Left renal pelvis (tissue), 4 donors: ENCODE measurements around the gene CDC42BPA. TPM values are rescaled to one million over a fixed set of nuclear protein-coding genes. Genes with fewer than 3 reads are reported as not detected.

Experiments
- polyA plus RNA-seq, 4 donors: library from polyadenylated mRNA; unstranded; fragments of 120-200 nt; gene quantifications; one replicate each; pipeline ENCODE4 v1.2.1, GENCODE V29; 2013; ENCODE audit not compliant: insufficient read length in 4 of 4

The CDC42BPA gene
- polyA plus RNA-seq, 4 donors, result 36.1 to 45.4 (median 42.9) TPM

Other genes starting within 250 kb of the CDC42BPA start
- gene ZNF678, start 245.1 kb upstream of the CDC42BPA start, polyA plus RNA-seq, result 10 to 100 TPM; 13.8 to 20.4 (median 15.7) TPM